Coronary artery (tissue), 2 donors: ENCODE measurements around the gene RIT2.

ENCODE experiments used
- DNase-seq: peaks from one replicate; pipeline ENCODE4 v3.0.0-alpha.2; 2017; ENCODE audit warnings: low spot score
- H3K27ac ChIP-seq, 2 donors: fragments of 200-600 bp; sonication (generic); one replicate each; pipeline ENCODE4 v1.5.1; 2016 to 2019
- H3K4me3 ChIP-seq: fragments of 200-600 bp; sonication (generic); 2 replicates; pipeline ENCODE4 v1.5.1; 2016; ENCODE audit warnings: mild to moderate bottlenecking, moderate library complexity
- CTCF ChIP-seq: fragments of 200-600 bp; sonication (generic); IDR thresholded peaks from one replicate; pipeline ENCODE4 v1.5.1; 2019; ENCODE audit warnings: antibody characterized with exemption

Gene RIT2

GRCh38 chr18:42734520-42734919, 381.0 kb downstream of the RIT2 start:
- H3K4me3 ChIP-seq = no peak overlapping the region
- no peak for TF ChIP-seq CTCF
- DNase-seq = no peak
- H3K27ac ChIP-seq = no peak overlapping the region

- TF ChIP-seq CTCF = no peak
- Histone ChIP-seq H3K27ac (no peak overlapping the region), H3K4me3 (no peak overlapping the region)
- no peak for DNase-seq
Observed at GRCh38 chr18:42730272-42730671, 385.2 kb downstream of the RIT2 start.

- no peak overlapping the region for H3K4me3 ChIP-seq
Observed at GRCh38 chr18:42719221-42719620, 396.3 kb downstream of the RIT2 start.

GRCh38 chr18:42712065-42712464, 403.4 kb downstream of the RIT2 start:
- H3K4me3 ChIP-seq = no peak overlapping the region
- no peak for TF ChIP-seq CTCF
- DNase-seq = no peak
- H3K27ac ChIP-seq = no peak overlapping the region

More at GRCh38 chr18:42719221-42719620, 396.3 kb downstream of the RIT2 start:
- TF ChIP-seq CTCF = no peak
- no peak for DNase-seq
- no peak overlapping the region for H3K27ac ChIP-seq

- DNase-seq = no peak
- H3K4me3 ChIP-seq = no peak overlapping the region
- no peak overlapping the region for H3K27ac ChIP-seq
- TF ChIP-seq CTCF = no peak
Observed at GRCh38 chr18:42707080-42707479, 408.4 kb downstream of the RIT2 start.

- Histone ChIP-seq H3K27ac (no peak overlapping the region), H3K4me3 (no peak overlapping the region)
- DNase-seq = no peak
- no peak for TF ChIP-seq CTCF
Observed at GRCh38 chr18:42706618-42707017, 408.9 kb downstream of the RIT2 start.

GRCh38 chr18:42706029-42706608, 409.4 kb downstream of the RIT2 start:
- Histone ChIP-seq H3K4me3 (no peak overlapping the region), H3K27ac (no peak overlapping the region)
- DNase-seq = no peak
- no peak for TF ChIP-seq CTCF
